Tracheal epithelial cell (primary cell): Measurements from ENCODE around the gene KIF26A. TPM values are rescaled to one million over a fixed set of nuclear protein-coding genes. Genes with fewer than 3 reads are reported as not detected.

ENCODE experiments used
- total RNA-seq: library from RNA; depleted of rRNA; stranded (reverse); fragments of >200 nt; gene quantifications from 2 replicates; pipeline ENCODE4 v1.2.1, GENCODE V29; 2014

Gene KIF26A
- total RNA-seq = 0.48 and 1.3 TPM in 2 replicates

DNA sequence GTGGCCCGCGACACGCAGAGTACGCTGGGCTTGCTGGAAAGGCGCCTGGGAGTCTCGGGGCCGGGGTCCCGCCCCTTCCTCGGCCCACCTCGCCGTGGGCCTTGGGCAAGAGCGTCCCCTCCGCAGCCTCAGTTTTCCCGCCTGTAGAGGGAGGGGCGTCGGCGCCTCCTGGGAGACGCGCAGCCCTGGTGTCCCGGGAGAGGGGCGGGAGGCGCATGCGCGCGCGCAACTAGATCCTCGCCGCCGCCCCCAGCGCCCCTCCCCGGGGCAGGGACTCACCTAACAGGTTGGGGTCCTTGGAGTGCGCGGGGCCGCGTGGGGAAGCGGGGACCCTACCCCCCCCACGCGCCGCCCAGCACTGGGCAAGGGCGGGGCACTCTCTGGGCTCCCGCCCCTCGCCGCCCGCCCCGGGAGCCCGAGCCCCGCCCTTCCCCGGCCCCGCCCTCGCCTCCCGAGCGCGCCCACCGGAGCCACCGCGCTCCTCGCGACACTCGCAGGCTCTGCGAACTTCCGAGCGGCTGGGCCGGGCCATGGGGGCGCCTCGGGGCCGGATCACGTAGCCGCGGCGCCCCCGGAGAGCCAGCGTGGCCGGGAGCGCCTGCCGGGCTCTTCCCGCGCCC lies at the start of gene KIF26A:
KIF26A (plus strand) TSS at position 490 of the 620 bp plus-strand sequence. CDS start 136 bp downstream, outside the sequence.

Other genes starting within 250 kb of the KIF26A start
- gene TDRD9, start 210.1 kb upstream of the KIF26A start, total RNA-seq = 0.72 and 1.3 TPM in 2 replicates
- not detected in 2 replicates for gene RD3L, start 196.1 kb upstream of the KIF26A start, total RNA-seq
- under 0.01 TPM in 2 replicates for gene ASPG, start 52.9 kb upstream of the KIF26A start, total RNA-seq